HCT116 (cell line): Measurements from ENCODE around the gene UGT3A2. TPM values are rescaled to one million over a fixed set of nuclear protein-coding genes. Genes with fewer than 3 reads are reported as not detected.

ENCODE experiments used
- ATAC-seq: fragments of 200-7000 bp; cut with Tn5 transposase; 2 replicates; pipeline ENCODE4 v1.9.1; 2020; ENCODE audit warnings: mild to moderate bottlenecking, moderate library complexity
- BruUV-seq: library from RNA; stranded (reverse); fragments of 400-500 nt; replicated peaks from 2 replicates; lab custom pipeline; 2021; lab: Mats Ljungman, UMichigan
- CTCF ChIA-PET: fragments of 300-600 bp; sonication (Branson Sonifier 250); formaldehyde crosslinking; loops from one replicate; lab custom pipeline; 2021; ENCODE audit warnings: antibody characterized with exemption; lab: Charles Lee
- POLR2A ChIA-PET: fragments of 300-600, 350-600 bp; sonication (Branson Sonifier 250); formaldehyde crosslinking; loops from one replicate; lab custom pipeline; 2021; ENCODE audit warnings: antibody characterized with exemption; lab: Charles Lee
- RAD21 ChIA-PET, 2 experiments: fragments of 300-600 bp; sonication (Branson Sonifier 250); formaldehyde crosslinking; loops; one replicate each; lab custom pipeline; 2023; ENCODE audit warnings: low total read pairs in 2 of 2; ENCODE audit not compliant: uncharacterized antibody in 2 of 2, unreplicated experiment in 2 of 2, low non-redundant PET in 1 of 2; lab: Charles Lee
- DNase-seq: peaks from one replicate; pipeline ENCODE4 v3.0.0-alpha.2; 2010; ENCODE audit warnings: low read depth, low spot score
- H2AFZ ChIP-seq: fragments of 200-600 bp; shearing (Covaris generic), sonication (generic); 2 replicates; pipeline ENCODE4 v1.6.1; 2017; ENCODE audit warnings: low read depth, mixed run types, mixed read lengths, antibody characterized with exemption, low read length; ENCODE audit not compliant: poor library complexity, severe bottlenecking
- H3K27ac ChIP-seq: 2 replicates; pipeline ENCODE4 v1.5.1; 2012; ENCODE audit warnings: low read depth, low read length
- H3K27me3 ChIP-seq: fragments of 200-600 bp; sonication (generic); 2 replicates; pipeline ENCODE4 v1.6.1; 2016; ENCODE audit warnings: mixed run types, low read length, mixed read lengths; ENCODE audit not compliant: insufficient read depth
- H3K36me3 ChIP-seq, 2 experiments: fragments of 200-500 bp in 1 of 2; fragments of 200-600 bp in 1 of 2; sonication (Bioruptor generic) in 1 of 2; sonication (generic) in 1 of 2; 2 replicates each; pipeline versions ENCODE4 v1.5.1 to v1.6.1; 2014 to 2016; ENCODE audit warnings: low read length in 2 of 2, inconsistent platforms in 1 of 2, mixed read lengths in 1 of 2, mixed run types in 1 of 2; ENCODE audit not compliant: insufficient read depth in 2 of 2, control insufficient read depth in 1 of 2
- H3K4me1 ChIP-seq, 2 experiments: fragments of 200-600 bp in 1 of 2; sonication (generic) in 1 of 2; 2 replicates each; pipeline versions ENCODE4 v1.5.1 to v1.6.1; 2012 to 2017; ENCODE audit warnings: low read length in 2 of 2, inconsistent platforms in 1 of 2, mild to moderate bottlenecking in 1 of 2, mixed read lengths in 1 of 2, mixed run types in 1 of 2, moderate library complexity in 1 of 2; ENCODE audit not compliant: insufficient read depth in 2 of 2, control insufficient read depth in 1 of 2
- H3K4me2 ChIP-seq: fragments of 200-600 bp; sonication (generic); 2 replicates; pipeline ENCODE4 v1.6.1; 2017; ENCODE audit warnings: mixed run types, low read length, mixed read lengths
- H3K4me3 ChIP-seq, 2 experiments: fragments of 200-600 bp in 1 of 2; sonication (generic) in 1 of 2; replicated peaks in 1 of 2; 2 replicates each; pipeline ENCODE4 v1.5.1; 2011 to 2016; ENCODE audit warnings: low read length in 2 of 2, control low read depth in 1 of 2, low read depth in 1 of 2, mild to moderate bottlenecking in 1 of 2, mixed read lengths in 1 of 2, mixed run types in 1 of 2
- H3K79me2 ChIP-seq: fragments of 200-600 bp; sonication (generic); 2 replicates; pipeline ENCODE4 v1.6.1; 2017; ENCODE audit warnings: mild to moderate bottlenecking, mixed run types, low read length, moderate library complexity, mixed read lengths; ENCODE audit not compliant: insufficient read depth
- H3K9ac ChIP-seq: fragments of 200-600 bp; sonication (generic); 2 replicates; pipeline ENCODE4 v1.6.1; 2016; ENCODE audit warnings: low read length, mixed read lengths
- H3K9me2 ChIP-seq: fragments of 200-600 bp; sonication (generic), shearing (Covaris generic); 2 replicates; pipeline ENCODE4 v1.6.1; 2017; ENCODE audit warnings: mixed run types, mild to moderate bottlenecking, moderate library complexity; ENCODE audit not compliant: insufficient read depth
- H3K9me3 ChIP-seq, 2 experiments: fragments of 200-500 bp in 1 of 2; fragments of 200-600 bp in 1 of 2; sonication (Bioruptor generic) in 1 of 2; sonication (generic) in 1 of 2; 2 replicates each; pipeline ENCODE4 v1.6.1; 2014 to 2017; ENCODE audit warnings: low read length in 2 of 2, mixed read lengths in 2 of 2, inconsistent platforms in 1 of 2, low read depth in 1 of 2, mild to moderate bottlenecking in 1 of 2, mixed run types in 1 of 2, moderate library complexity in 1 of 2; ENCODE audit not compliant: control insufficient read depth in 1 of 2, insufficient read depth in 1 of 2
- H4K20me1 ChIP-seq: fragments of 200-600 bp; sonication (generic), shearing (Covaris generic); 2 replicates; pipeline ENCODE4 v1.6.1; 2017; ENCODE audit warnings: mixed run types, mild to moderate bottlenecking, moderate library complexity; ENCODE audit not compliant: insufficient read depth
- ATF3 ChIP-seq: IDR thresholded peaks from 2 replicates; pipeline ENCODE4 v1.6.1; 2012
- CEBPB ChIP-seq: IDR thresholded peaks from 2 replicates; pipeline ENCODE4 v1.6.1; 2012; ENCODE audit warnings: low read depth
- CTCF ChIP-seq, 3 experiments: fragments of 200-600 bp in 1 of 3; sonication (generic) in 1 of 3; IDR thresholded peaks in 2 of 3; conservative IDR thresholded peaks in 1 of 3; 2 replicates each; pipeline ENCODE4 v1.5.1; 2012 to 2017; ENCODE audit warnings: low read depth in 2 of 3, low read length in 2 of 3, antibody characterized with exemption in 1 of 3, borderline replicate concordance in 1 of 3, control low read depth in 1 of 3, mild to moderate bottlenecking in 1 of 3, mixed read lengths in 1 of 3, mixed run types in 1 of 3, moderate library complexity in 1 of 3; ENCODE audit not compliant: insufficient read depth in 1 of 3
- ELF1 ChIP-seq: IDR thresholded peaks from 2 replicates; pipeline ENCODE4 v1.6.1; 2012; ENCODE audit warnings: low read depth, borderline replicate concordance
- EZH2 ChIP-seq: fragments of 200-600 bp; sonication (generic); IDR thresholded peaks from 2 replicates; pipeline ENCODE4 v1.6.1; 2017; ENCODE audit warnings: antibody characterized with exemption, mixed run types
- EZH2phosphoT487 ChIP-seq: fragments of 200-600 bp; IDR thresholded peaks from 2 replicates; pipeline ENCODE4 v1.6.1; 2018; ENCODE audit warnings: antibody characterized with exemption, borderline replicate concordance
- FOSL1 ChIP-seq: IDR thresholded peaks from 2 replicates; pipeline ENCODE4 v1.6.1; 2012; ENCODE audit warnings: low read depth
- JUND ChIP-seq: IDR thresholded peaks from 2 replicates; pipeline ENCODE4 v1.6.1; 2012
- POLR2A ChIP-seq: IDR thresholded peaks from 2 replicates; pipeline ENCODE4 v1.7.0; 2011; ENCODE audit warnings: borderline replicate concordance; ENCODE audit not compliant: insufficient read depth, insufficient read length; ENCODE audit errors: extremely low read depth
- POLR2AphosphoS5 ChIP-seq: IDR thresholded peaks from 2 replicates; pipeline ENCODE4 v1.6.1; 2011; ENCODE audit warnings: mild to moderate bottlenecking, low read depth, low read length, moderate library complexity
- RAD21 ChIP-seq: IDR thresholded peaks from 2 replicates; pipeline ENCODE4 v1.6.1; 2012; ENCODE audit warnings: low read depth, mild to moderate bottlenecking
- SIN3A ChIP-seq: IDR thresholded peaks from 2 replicates; pipeline ENCODE4 v1.6.1; 2012; ENCODE audit warnings: low read depth
- SP1 ChIP-seq: IDR thresholded peaks from 2 replicates; pipeline ENCODE4 v1.6.1; 2012; ENCODE audit warnings: low read depth
- SRF ChIP-seq: IDR thresholded peaks from 2 replicates; pipeline ENCODE4 v1.6.1; 2012; ENCODE audit warnings: low read depth
- TCF7L2 ChIP-seq: IDR thresholded peaks from 2 replicates; pipeline ENCODE4 v1.7.0; 2011; ENCODE audit warnings: borderline replicate concordance, inconsistent platforms; ENCODE audit not compliant: insufficient read depth, insufficient read length; ENCODE audit errors: extremely low read depth
- ZFX ChIP-seq: fragments of 450-650 bp; IDR thresholded peaks from 2 replicates; pipeline ENCODE4 v1.6.1; 2017
- ZNF274 ChIP-seq: fragments of 200-500 bp; sonication (Bioruptor generic); IDR thresholded peaks from 2 replicates; pipeline ENCODE4 v1.6.1; 2014; ENCODE audit warnings: mild to moderate bottlenecking, low read depth, low read length, inconsistent platforms
- intact Hi-C: fragments of 100-400 bp; cut with micrococcal nuclease; formaldehyde crosslinking; loops from 2 replicates; pipeline ENCODE4 v1.10.0; 2022
- total RNA-seq: library from RNA; stranded (reverse); gene quantifications from one replicate; pipeline ENCODE4 v1.2.1, GENCODE V29; 2021; ENCODE audit not compliant: unreplicated experiment
- TF ChIP-seq, protein P1 (sequence below): IDR thresholded peaks from 2 replicates; pipeline ENCODE4 v1.6.1; 2012; ENCODE audit warnings: low read depth
- TF ChIP-seq, protein P2 (sequence below): IDR thresholded peaks from 2 replicates; pipeline ENCODE4 v1.6.1; 2012

The UGT3A2 gene
- total RNA-seq, 1 experiment from 2014 or later: not detected

GRCh38 chr5:36001032-36001431 is 65.7 kb downstream of the UGT3A2 start:
- BruUV-seq: no TSS peak
- Histone ChIP-seq H3K9ac (no peak overlapping the region), H4K20me1 (no peaks in the 10 kb centered on the region), H3K9me3 (no peaks in the 10 kb centered on the region), H3K79me2 (no peaks in the 10 kb centered on the region), H3K4me2 (no peak overlapping the region), H3K4me3 (no peak overlapping the region), H3K27ac (no peak overlapping the region), H3K9me2 (no peaks in the 10 kb centered on the region), H3K36me3 (no peaks in the 10 kb centered on the region), H3K27me3 (peaks cover 14% of the 10 kb centered on the region; the same call in 1 of the 2 replicates), H2AFZ (no peak overlapping the region)
- ATAC-seq (no peak), DNase-seq (no peak)
- ChIA-PET CTCF (no interaction called here), POLR2A (no interaction called here), RAD21 (no interaction called here)
- intact Hi-C loops: no loop called here
- TF ChIP-seq SRF (no peak), EZH2phosphoT487 (no peak), ATF3 (no peak), RAD21 (no peak), SP1 (no peak), ELF1 (no peak), EZH2 (no peak), FOSL1 (no peak), ZNF274 (no peak), POLR2AphosphoS5 (no peak), TCF7L2 (no peak), SIN3A (no peak), POLR2A (no peak), CTCF (IDR thresholded peaks at IDR 0.05 in 2 of 3, conservative IDR thresholded peaks at IDR 0.05 in 1 of 3; ENCODE audit: borderline replicate concordance in 1 of 3, insufficient read depth in 1 of 3, low read depth in 2 of 3, low read length in 2 of 3) (no peak), JUND (no peak), ZFX (no peak), CEBPB (no peak)
- TF ChIP-seq, protein P1, sequence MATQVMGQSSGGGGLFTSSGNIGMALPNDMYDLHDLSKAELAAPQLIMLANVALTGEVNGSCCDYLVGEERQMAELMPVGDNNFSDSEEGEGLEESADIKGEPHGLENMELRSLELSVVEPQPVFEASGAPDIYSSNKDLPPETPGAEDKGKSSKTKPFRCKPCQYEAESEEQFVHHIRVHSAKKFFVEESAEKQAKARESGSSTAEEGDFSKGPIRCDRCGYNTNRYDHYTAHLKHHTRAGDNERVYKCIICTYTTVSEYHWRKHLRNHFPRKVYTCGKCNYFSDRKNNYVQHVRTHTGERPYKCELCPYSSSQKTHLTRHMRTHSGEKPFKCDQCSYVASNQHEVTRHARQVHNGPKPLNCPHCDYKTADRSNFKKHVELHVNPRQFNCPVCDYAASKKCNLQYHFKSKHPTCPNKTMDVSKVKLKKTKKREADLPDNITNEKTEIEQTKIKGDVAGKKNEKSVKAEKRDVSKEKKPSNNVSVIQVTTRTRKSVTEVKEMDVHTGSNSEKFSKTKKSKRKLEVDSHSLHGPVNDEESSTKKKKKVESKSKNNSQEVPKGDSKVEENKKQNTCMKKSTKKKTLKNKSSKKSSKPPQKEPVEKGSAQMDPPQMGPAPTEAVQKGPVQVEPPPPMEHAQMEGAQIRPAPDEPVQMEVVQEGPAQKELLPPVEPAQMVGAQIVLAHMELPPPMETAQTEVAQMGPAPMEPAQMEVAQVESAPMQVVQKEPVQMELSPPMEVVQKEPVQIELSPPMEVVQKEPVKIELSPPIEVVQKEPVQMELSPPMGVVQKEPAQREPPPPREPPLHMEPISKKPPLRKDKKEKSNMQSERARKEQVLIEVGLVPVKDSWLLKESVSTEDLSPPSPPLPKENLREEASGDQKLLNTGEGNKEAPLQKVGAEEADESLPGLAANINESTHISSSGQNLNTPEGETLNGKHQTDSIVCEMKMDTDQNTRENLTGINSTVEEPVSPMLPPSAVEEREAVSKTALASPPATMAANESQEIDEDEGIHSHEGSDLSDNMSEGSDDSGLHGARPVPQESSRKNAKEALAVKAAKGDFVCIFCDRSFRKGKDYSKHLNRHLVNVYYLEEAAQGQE: no peak
- TF ChIP-seq, protein P2, sequence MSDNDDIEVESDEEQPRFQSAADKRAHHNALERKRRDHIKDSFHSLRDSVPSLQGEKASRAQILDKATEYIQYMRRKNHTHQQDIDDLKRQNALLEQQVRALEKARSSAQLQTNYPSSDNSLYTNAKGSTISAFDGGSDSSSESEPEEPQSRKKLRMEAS: no peak
- TF ChIP-seq, all 23 proteins: peak for 0
- H3K4me1 ChIP-seq: no peaks in the 10 kb centered on the region
